Measurements from ENCODE around the gene OR2AE1.

- TF ChIP-seq CTCF (IDR thresholded peaks at IDR 0.05): no peak
- no peak for TF ChIP-seq ZFX (IDR thresholded peaks at IDR 0.05; ENCODE audit: borderline replicate concordance)
Measured at GRCh38 chr7:99842926-99843325, 33.9 kb downstream of the OR2AE1 start.

Measured in 22Rv1 (cell line).